ENCODE measurements around the gene NCAPG2. TPM values are rescaled to one million over a fixed set of nuclear protein-coding genes. Genes with fewer than 3 reads are reported as not detected.

The NCAPG2 gene
- polyA plus RNA-seq, 1 donor (not counting 4 experiments of a cell fraction or from before 2014, with no cell fraction given): 16.5 TPM

- Histone ChIP-seq H3K4me3 (ENCODE audit: control insufficient read depth in 2 of 3, extremely low read depth in 1 of 3, insufficient read depth in 2 of 3, low read depth in 1 of 3, low read length in 3 of 3) (no peak overlapping the region), H4K20me1 (ENCODE audit: control insufficient read depth, extremely low read depth, insufficient read depth, low read length) (no peaks in the 10 kb centered on the region), H3K27ac (ENCODE audit: control insufficient read depth, insufficient read depth, low read length) (no peak overlapping the region), H3K4me2 (ENCODE audit: control insufficient read depth, extremely low read depth, insufficient read depth, low read depth, low read length) (no peak overlapping the region), H3K9me1 (ENCODE audit: control insufficient read depth, extremely low read depth, insufficient read depth, low read length) (no peaks in the 10 kb centered on the region), H2AFZ (ENCODE audit: control insufficient read depth, low read length) (no peak overlapping the region), H3K9me3 (ENCODE audit: control insufficient read depth, low read depth, low read length) (no peaks in the 10 kb centered on the region), H3K36me3 (ENCODE audit: control insufficient read depth in 2 of 2, extremely low read depth in 1 of 2, insufficient read depth in 2 of 2, low read length in 2 of 2) (peaks cover 1 to 13% of the 10 kb centered on the region in 2 experiments), H3K4me1 (ENCODE audit: control insufficient read depth, extremely low read depth, insufficient read depth, low read length) (no peaks in the 10 kb centered on the region), H3K79me2 (ENCODE audit: control insufficient read depth, insufficient read depth, low read length) (no peaks in the 10 kb centered on the region), H3K27me3 (ENCODE audit: control insufficient read depth, extremely low read depth, insufficient read depth, low read length) (no peaks in the 10 kb centered on the region), H3K9ac (ENCODE audit: control insufficient read depth, extremely low read depth, insufficient read depth, low read length) (no peak overlapping the region)
- DNase-seq (ENCODE audit: low read depth, low spot score): no peak
- no peak for TF ChIP-seq EZH2 (IDR thresholded peaks at IDR 0.05; ENCODE audit: low read length)
- TF ChIP-seq CTCF (optimal IDR thresholded peaks at IDR 0.05 in 1 of 3, IDR thresholded peaks at IDR 0.05 in 1 of 3, conservative IDR thresholded peaks at IDR 0.05 in 1 of 3; ENCODE audit: extremely low read depth in 1 of 3, insufficient read depth in 2 of 3, low read length in 3 of 3): no peak
- dilution Hi-C loops (cut with MboI; ENCODE audit: extremely low pct_ligation_motif_present, low sequenced_read_pairs): no loop called here
- FAIRE-seq: no peak
These were observed 22.1 kb downstream of the NCAPG2 start for GRCh38 chr7:158682456-158682855.

GRCh38 chr7:158680754-158681153 lies 23.9 kb downstream of the NCAPG2 start:
- FAIRE-seq (no peak), DNase-seq (ENCODE audit: low read depth, low spot score) (no peak)
- Histone ChIP-seq H3K4me3 (ENCODE audit: control insufficient read depth in 2 of 3, extremely low read depth in 1 of 3, insufficient read depth in 2 of 3, low read depth in 1 of 3, low read length in 3 of 3) (no peak overlapping the region), H2AFZ (ENCODE audit: control insufficient read depth, low read length) (no peak overlapping the region), H4K20me1 (ENCODE audit: control insufficient read depth, extremely low read depth, insufficient read depth, low read length) (no peaks in the 10 kb centered on the region), H3K9me1 (ENCODE audit: control insufficient read depth, extremely low read depth, insufficient read depth, low read length) (no peaks in the 10 kb centered on the region), H3K27me3 (ENCODE audit: control insufficient read depth, extremely low read depth, insufficient read depth, low read length) (no peaks in the 10 kb centered on the region), H3K9ac (ENCODE audit: control insufficient read depth, extremely low read depth, insufficient read depth, low read length) (no peak overlapping the region), H3K27ac (ENCODE audit: control insufficient read depth, insufficient read depth, low read length) (no peak overlapping the region), H3K4me1 (ENCODE audit: control insufficient read depth, extremely low read depth, insufficient read depth, low read length) (no peaks in the 10 kb centered on the region), H3K79me2 (ENCODE audit: control insufficient read depth, insufficient read depth, low read length) (no peaks in the 10 kb centered on the region), H3K36me3 (ENCODE audit: control insufficient read depth in 2 of 2, extremely low read depth in 1 of 2, insufficient read depth in 2 of 2, low read length in 2 of 2) (peaks cover 0 to 19% of the 10 kb centered on the region in 2 experiments), H3K9me3 (ENCODE audit: control insufficient read depth, low read depth, low read length) (no peaks in the 10 kb centered on the region), H3K4me2 (ENCODE audit: control insufficient read depth, extremely low read depth, insufficient read depth, low read depth, low read length) (no peak overlapping the region)
- TF ChIP-seq CTCF (optimal IDR thresholded peaks at IDR 0.05 in 1 of 3, IDR thresholded peaks at IDR 0.05 in 1 of 3, conservative IDR thresholded peaks at IDR 0.05 in 1 of 3; ENCODE audit: extremely low read depth in 1 of 3, insufficient read depth in 2 of 3, low read length in 3 of 3): no peak
- no peak for TF ChIP-seq EZH2 (IDR thresholded peaks at IDR 0.05; ENCODE audit: low read length)
- dilution Hi-C loops (cut with MboI; ENCODE audit: extremely low pct_ligation_motif_present, low sequenced_read_pairs): no loop called here

All from keratinocyte (primary cell).